Fibroblast of skin of left quadriceps (primary cell): ENCODE results near the gene MED1.

ENCODE experiments used
- DNase-seq, 2 experiments: peaks; one replicate each; pipeline ENCODE4 v3.0.0-alpha.2; 2013; ENCODE audit warnings: low read depth in 2 of 2

The MED1 gene

GRCh38 chr17:39361064-39361463 is 90.0 kb downstream of the MED1 start:
- no peak for DNase-seq

- DNase-seq = no peak
These were observed 90.5 kb downstream of the MED1 start for GRCh38 chr17:39360537-39360936.

GRCh38 chr17:39359994-39360393 is 91.1 kb downstream of the MED1 start:
- no peak for DNase-seq

DNA sequence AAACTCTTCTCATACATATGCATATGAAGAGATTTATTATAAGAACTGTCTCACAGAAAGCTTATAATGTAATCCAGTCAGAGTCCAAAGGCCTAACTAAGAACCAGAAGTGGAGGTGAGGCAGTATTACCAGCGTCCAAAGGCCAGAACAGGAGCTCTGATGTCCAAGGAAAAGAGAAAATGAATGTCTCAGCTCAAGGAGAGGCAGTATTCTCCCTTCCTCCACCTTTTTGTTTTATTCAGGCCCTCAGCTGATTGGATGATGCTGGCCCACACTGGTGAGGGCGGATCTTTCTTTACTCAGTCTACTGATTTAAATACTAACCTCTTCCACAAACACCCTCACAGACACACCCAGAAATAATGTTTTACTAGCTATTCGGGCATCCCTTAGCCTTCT is 93.1 kb downstream of the MED1 start:
- DNase-seq = no peak

GRCh38 chr17:39357488-39357887 is 93.6 kb downstream of the MED1 start:
- no peak for DNase-seq
